Measurements from ENCODE around the gene TTC39C.

The TTC39C gene

GRCh38 chr18:23990474-23991410, 23.8 kb upstream of the TTC39C start:
- DNase-seq, result no peak
- intact Hi-C loops (cut with DNase I), result no loop called here

GRCh38 chr18:23992089-23992940, 22.2 kb upstream of the TTC39C start:
- peak in 29 of 42 donors; percentile 16 to 77 (median 51) for DNase-seq
- intact Hi-C loops (cut with DNase I), result no loop called here

- intact Hi-C loops (cut with DNase I), result no loop called here
- no peak for DNase-seq
These were observed 21.6 kb upstream of the TTC39C start for GRCh38 chr18:23992941-23993280.

- peak in 9 of 42 donors; percentile 7 to 52 (median 14) for DNase-seq
- intact Hi-C loops (cut with DNase I), result no loop called here
These were observed 20.1 kb upstream of the TTC39C start for GRCh38 chr18:23994361-23994902.

GRCh38 chr18:23995180-23995579, 19.4 kb upstream of the TTC39C start:
- no peak for DNase-seq
- intact Hi-C loops (cut with DNase I), result no loop called here

GRCh38 chr18:23998018-23998417, 16.5 kb upstream of the TTC39C start:
- no peak for DNase-seq
- intact Hi-C loops (cut with DNase I), result no loop called here

GRCh38 chr18:23998820-23999219, 15.7 kb upstream of the TTC39C start:
- intact Hi-C loops (cut with DNase I), result no loop called here
- DNase-seq, result no peak

- no peak for DNase-seq
- intact Hi-C loops (cut with DNase I), result no loop called here
These were observed 13.7 kb upstream of the TTC39C start for GRCh38 chr18:24000613-24001490.

GRCh38 chr18:24002479-24002878, 12.1 kb upstream of the TTC39C start:
- intact Hi-C loops (cut with DNase I), result no loop called here
- no peak for DNase-seq

- DNase-seq, result no peak
- intact Hi-C loops (cut with DNase I), result no loop called here
These were observed 11.3 kb upstream of the TTC39C start for GRCh38 chr18:24003288-24003687.

- DNase-seq, result no peak
- intact Hi-C loops (cut with DNase I), result no loop called here
These were observed 10.5 kb upstream of the TTC39C start for GRCh38 chr18:24003903-24004640.

- intact Hi-C loops (cut with DNase I), result no loop called here
- no peak for DNase-seq
These were observed 7.7 kb upstream of the TTC39C start for GRCh38 chr18:24006712-24007313.

- intact Hi-C loops (cut with DNase I), result no loop called here
- no peak for DNase-seq
These were observed 5.3 kb upstream of the TTC39C start for GRCh38 chr18:24009246-24009645.

- intact Hi-C loops (cut with DNase I), result no loop called here
- DNase-seq, result no peak
These were observed 4.8 kb upstream of the TTC39C start for GRCh38 chr18:24009651-24010333.

GRCh38 chr18:24010673-24011072, 3.9 kb upstream of the TTC39C start:
- DNase-seq, result no peak
- intact Hi-C loops (cut with DNase I), result no loop called here

- no peak for DNase-seq
- intact Hi-C loops (cut with DNase I), result no loop called here
These were observed 3.2 kb upstream of the TTC39C start for GRCh38 chr18:24011123-24011917.

GRCh38 chr18:24013051-24013450, 1.5 kb upstream of the TTC39C start:
- intact Hi-C loops (cut with DNase I), result no loop called here
- DNase-seq, result no peak

All from head of caudate nucleus (tissue), 42 donors.